ENCODE measurements around the gene DOLPP1.
"Not testable (repeated sequence)": the region's sequence is repeated elsewhere in the genome, so short reads cannot be mapped to it uniquely, and the experiment has no call there.

Gene DOLPP1

DNA sequence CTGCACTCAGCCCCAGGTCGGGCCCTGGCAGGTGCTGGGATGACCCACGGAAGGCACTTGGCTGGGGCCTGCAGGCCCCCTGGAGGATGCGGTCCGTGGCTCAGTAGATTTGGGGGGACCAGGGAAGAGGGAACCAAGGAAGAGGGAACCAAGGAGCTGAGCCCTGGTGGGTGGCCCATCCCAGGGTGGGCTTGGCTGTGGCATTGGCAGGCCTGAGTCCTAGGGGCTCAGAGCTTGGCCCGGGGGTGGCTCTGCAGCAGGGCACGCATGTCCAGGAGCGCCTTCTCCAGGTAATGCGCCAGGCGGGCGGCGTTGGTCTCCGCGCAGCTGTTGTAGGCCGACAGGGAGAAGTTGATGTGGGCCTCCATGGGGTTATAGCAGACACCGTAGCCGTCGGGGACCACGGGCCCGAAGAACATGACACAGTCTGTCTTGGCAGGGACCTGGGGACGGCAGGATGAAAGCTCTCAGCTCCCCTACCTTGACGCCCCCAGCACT is 14.3 kb downstream of the DOLPP1 start:
- DNase-seq = no peak

GRCh38 chr9:129095908-129096307 is 15.0 kb downstream of the DOLPP1 start:
- DNase-seq = no peak

DNA sequence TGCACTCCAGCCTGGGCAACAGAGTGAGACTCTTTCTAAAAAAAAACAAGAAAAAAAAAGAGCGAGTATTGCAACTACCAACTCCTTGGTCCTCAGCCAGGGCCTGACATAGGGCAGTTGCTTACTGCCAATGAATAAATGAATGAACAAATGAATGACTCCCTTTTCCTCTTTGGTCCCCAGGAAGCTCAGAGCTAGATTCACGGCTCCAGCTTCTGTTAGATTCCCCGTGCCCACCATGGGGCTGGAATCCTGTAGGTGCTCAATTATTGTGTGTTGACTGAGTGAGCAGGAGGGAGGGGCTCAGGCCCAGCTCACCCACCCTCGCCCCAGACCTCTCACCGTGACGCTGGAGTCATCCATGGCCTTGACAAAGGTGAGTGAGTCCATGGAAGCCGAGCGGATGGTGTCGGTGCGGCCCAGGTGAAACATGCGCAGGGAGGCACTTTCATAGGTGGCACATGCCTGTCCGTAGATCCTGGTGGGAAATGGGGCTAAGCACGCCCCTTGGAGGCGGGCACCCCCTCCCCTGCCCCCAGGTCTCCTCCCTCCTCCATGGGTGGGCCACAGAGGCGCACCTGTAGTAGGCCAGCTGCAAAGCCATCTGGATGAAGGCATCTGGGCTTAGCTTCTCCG is 16.9 kb downstream of the DOLPP1 start:
- DNase-seq = no peak

GRCh38 chr9:129098328-129098727 is 17.4 kb downstream of the DOLPP1 start:
- DNase-seq = no peak

DNA sequence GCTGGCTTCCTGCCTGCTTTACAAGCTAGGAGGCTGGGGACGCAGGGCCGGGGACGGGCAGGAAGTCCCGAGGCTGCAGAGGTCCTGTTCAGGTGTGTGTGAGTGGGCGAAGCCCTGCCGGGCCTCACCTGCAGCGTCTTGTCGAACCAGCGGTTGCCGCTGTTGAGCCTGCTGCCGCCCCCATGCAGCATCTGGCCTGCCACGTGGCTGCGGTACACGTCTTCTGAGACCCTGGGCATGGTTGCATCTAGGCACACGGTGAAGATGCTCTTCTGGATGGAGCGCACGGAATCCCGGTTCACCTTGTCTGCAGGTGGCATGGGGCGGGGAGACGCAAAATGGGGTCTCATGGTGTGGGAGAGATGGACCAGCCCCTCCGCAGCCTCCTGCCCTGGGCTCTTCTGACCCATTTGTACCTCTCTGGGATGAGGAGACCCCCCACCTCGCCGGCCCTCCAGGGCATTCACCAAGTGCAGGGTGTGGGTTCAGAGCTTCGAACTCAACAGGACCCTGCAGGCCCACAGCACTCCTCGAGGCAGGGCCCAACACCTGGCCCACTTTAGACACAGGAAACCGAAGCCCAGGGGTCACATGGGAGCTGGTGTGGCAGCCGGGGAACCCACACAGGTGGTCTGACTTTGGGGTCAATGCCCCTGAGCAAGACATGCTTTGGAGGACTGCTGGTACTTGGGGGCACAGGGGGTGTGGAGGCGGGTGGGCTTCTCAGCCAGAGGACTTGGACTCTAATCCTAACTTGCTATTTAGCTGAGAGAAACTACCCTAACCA is 19.7 kb downstream of the DOLPP1 start:
- peak; percentile 70 for DNase-seq

DNA sequence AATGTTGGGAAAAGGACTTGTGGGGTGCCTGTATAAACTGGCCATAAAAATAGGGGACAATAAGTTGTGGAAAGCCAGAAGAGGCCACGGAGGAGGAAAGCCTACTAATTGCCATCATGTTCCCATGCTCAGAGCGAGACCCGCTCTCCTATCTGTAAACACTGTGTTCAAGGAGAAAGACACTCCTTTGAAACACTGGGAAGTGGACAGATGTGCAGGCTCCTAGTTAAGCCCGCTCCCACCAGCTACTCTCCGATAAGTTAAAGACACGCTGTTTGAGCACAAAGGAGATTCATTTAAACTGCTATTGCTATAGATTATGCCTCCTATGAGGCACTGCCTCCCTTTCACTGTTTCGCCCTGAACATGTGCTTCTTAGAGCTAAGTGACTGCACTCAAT is 20.4 kb downstream of the DOLPP1 start:
- no peak for DNase-seq

GRCh38 chr9:129102095-129102525 is 21.2 kb downstream of the DOLPP1 start:
- no peak for DNase-seq

- peak; percentile 72 for DNase-seq
Observed at GRCh38 chr9:129102791-129103594, 22.1 kb downstream of the DOLPP1 start.

- no peak for DNase-seq
Observed at GRCh38 chr9:129103595-129103965, 22.7 kb downstream of the DOLPP1 start.

DNA sequence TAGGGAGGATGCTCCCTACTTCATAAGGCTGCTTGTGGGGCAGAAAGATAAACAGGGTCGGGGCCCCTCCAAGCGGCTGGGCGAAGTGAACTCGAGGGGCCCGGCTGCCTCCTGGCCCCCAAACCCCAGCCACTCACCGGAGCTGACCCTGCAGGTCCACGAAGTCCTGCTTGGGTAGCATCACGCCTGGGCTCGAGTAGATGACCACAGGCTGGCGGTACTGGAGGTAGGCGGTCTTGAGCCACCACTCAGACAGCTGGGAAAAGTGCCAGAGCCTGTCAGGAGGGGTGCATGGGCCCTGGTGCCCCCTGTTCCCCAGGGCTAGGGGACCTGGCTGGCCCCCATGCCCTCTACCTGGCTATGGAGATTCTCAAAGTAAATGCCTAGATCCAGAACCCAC is 23.1 kb downstream of the DOLPP1 start:
- DNase-seq = no peak

- DNase-seq = no peak
Observed at GRCh38 chr9:129105857-129106694, 25.2 kb downstream of the DOLPP1 start.

GRCh38 chr9:129107651-129108050 is 26.7 kb downstream of the DOLPP1 start:
- DNase-seq = no peak

- no peak for DNase-seq
Observed at GRCh38 chr9:129108083-129108804, 27.3 kb downstream of the DOLPP1 start.

DNA sequence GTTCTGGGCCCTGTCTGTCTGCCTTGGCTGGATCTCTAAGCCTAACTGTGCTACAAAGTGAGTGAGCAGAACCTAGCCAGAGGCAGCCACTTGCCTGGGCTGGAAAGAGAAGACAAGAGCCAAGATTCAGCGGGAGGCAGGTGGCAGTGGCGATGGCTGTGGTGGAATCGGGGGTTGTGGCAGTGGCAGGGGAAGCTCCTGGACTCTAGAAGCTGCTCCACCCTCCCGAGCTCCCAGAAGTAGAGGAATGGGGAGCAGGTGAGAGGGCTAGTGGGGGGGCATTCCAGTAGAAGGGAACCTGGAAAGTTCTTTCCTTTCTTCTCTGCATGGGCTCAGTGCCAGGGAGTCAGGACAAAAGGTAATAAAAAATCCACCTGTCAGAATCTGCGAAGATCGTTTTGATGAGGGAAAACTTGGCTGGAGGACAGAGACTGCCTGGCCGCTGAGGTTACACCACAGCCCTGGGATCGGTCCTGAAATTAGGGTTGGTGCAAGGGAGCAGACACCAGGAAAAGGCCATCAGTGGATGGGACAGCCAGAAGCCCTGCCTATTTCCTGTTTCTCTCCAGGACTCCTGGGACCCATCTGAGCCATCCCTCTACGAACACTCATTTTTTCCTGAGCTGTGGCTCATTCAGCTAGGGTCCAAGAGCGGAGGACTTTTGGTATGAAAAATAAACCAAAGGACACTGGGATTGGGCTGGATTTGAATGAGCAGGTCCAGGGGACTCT is 28.1 kb downstream of the DOLPP1 start:
- DNase-seq = peak; percentile 63

- peak; percentile 44 for DNase-seq
Observed at GRCh38 chr9:129109537-129109903, 28.6 kb downstream of the DOLPP1 start.

DNA sequence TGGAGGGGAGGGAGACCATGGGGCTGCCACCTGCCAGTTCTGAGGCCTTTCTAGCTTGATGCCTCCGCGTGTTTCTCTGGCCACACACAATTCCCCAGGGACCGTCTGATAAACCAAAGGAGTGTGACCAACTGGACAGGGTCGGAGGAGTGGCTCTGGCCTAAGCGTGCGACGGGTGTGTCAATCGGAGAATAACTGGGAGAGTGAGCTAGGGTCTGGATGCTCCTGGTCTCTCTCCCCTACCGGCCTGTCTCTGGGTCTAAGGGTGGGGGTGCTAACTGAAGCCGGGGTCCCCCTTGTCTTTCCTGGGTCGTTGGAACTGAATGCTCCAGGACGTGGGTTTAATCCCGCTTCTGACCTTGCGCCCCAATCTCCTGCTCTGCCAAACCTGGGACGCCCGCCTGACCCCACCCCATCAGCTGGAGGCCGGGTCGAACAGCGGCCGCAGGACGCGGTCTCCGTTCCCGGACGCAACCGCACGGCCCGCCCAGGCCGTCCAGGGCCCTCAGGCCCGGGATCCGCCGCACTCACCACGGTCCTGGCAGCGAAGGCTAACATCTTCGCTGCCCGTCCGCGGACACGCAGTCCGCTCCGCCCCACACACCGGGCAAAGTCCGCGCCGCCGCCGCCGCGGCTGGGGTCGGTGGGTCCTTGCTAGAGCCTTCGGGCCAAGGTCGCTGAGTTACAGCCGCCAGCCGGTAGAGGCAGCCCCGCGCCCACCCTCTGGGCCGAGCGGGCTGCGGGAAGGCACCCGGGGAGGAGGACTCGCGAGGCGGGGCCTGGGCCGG is 29.2 kb downstream of the DOLPP1 start:
- DNase-seq = peak; percentile 42

- peak; percentile 97 for DNase-seq
Observed at GRCh38 chr9:129110740-129111527, 30.0 kb downstream of the DOLPP1 start, which contains the start of the genes CRAT and PTPA. TSS of gene CRAT (minus strand) at chr9:129110793. CDS start at chr9:129110509, 284 bp downstream. TSS of gene PTPA (plus strand) at chr9:129111415. CDS start at chr9:129111601, 186 bp downstream.

DNA sequence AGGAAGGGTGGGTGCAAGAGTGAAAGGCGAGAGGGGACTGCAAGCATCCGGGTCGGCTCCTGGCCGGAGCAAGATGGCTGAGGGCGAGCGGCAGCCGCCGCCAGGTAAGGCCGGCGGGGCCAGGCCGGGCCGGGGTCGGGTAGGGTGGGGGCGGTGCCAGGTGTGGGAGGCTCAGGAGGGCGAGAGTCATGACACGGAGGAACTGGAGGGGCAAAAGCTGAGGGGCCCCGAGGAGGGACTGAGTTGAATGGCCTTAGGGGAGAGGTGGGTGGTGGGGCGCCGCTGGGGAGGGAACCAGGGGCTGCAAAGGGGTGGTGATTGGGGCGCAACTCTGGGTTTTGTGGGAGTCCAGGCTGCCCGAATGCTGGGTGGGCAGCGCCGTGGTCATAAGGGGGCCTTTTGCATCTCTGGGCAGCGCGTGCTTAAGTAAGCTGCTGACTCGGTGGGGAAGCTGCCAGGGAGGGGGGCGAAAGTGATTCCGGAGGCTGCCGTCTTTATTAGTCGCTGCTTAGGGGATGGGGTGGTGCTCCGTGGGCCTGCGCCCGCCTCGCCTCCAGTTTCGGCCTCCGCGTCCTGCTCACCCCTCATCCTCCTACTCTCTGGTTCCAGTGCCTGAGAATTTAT is 30.7 kb downstream of the DOLPP1 start:
- DNase-seq = peak; percentile 73

DNA sequence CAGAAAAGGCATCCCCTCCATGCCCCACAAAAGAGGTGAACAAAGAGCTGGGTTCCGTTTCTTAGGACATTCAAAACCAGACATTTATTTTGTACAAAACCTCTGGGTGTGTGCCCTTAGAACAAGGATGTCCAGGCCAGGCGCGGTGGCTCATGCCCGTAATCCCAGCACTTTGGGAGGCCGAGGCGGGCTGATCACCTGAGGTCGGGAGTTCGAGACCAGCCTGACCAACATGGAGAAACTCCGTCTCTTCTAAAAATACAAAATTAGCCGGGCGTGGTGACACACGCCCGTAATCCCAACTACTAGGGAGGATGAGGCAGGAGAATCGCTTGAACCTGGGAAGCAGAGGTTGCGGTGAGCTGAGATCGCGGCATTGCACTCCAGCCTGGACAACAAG is 31.6 kb downstream of the DOLPP1 start:
- not testable (repeated sequence) for DNase-seq

Data from NCI-H69 (cell line).